HFF-Myc (cell line): ENCODE measurements around the gene TMEM243.
"Not testable (repeated sequence)": the region's sequence is repeated elsewhere in the genome, so short reads cannot be mapped to it uniquely, and the experiment has no call there.

ENCODE experiments used
- DNase-seq: peaks from one replicate; pipeline ENCODE4 v3.0.0-alpha.2; 2011; ENCODE audit warnings: low read depth; ENCODE audit errors: extremely low read depth
- H3K4me3 ChIP-seq: replicated peaks from 2 replicates; pipeline ENCODE4 v1.5.1; 2011; ENCODE audit warnings: low read depth, mild to moderate bottlenecking, control low read depth, low read length
- TF ChIP-seq, protein P1 (sequence below): IDR thresholded peaks from 2 replicates; pipeline ENCODE4 v1.5.1; 2012; ENCODE audit warnings: mild to moderate bottlenecking, low read depth, low read length, control low read depth; ENCODE audit errors: missing control alignments

The TMEM243 gene

DNA sequence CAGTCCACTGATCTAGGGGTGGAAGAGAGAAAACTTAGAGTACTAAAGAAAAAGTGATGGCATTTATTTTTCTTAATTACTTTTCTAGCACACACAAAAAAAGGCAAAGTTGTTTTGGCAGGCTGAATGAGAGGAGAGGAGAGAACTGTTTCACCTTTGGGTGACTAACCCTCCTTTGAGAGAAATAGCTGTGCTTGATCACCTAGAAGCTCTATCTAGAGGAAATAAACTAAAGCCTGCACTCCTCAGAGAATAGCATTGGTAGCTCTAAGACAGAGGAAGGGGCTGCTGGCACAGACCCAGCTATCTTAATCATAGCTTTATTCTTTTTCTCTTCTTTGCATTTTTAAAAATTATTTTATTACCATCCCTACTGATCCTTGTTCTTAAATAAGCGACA is 6.3 kb downstream of the TMEM243 start:
- no peak for DNase-seq
- TF ChIP-seq, protein P1, sequence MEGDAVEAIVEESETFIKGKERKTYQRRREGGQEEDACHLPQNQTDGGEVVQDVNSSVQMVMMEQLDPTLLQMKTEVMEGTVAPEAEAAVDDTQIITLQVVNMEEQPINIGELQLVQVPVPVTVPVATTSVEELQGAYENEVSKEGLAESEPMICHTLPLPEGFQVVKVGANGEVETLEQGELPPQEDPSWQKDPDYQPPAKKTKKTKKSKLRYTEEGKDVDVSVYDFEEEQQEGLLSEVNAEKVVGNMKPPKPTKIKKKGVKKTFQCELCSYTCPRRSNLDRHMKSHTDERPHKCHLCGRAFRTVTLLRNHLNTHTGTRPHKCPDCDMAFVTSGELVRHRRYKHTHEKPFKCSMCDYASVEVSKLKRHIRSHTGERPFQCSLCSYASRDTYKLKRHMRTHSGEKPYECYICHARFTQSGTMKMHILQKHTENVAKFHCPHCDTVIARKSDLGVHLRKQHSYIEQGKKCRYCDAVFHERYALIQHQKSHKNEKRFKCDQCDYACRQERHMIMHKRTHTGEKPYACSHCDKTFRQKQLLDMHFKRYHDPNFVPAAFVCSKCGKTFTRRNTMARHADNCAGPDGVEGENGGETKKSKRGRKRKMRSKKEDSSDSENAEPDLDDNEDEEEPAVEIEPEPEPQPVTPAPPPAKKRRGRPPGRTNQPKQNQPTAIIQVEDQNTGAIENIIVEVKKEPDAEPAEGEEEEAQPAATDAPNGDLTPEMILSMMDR: no peak
- H3K4me3 ChIP-seq: no peak overlapping the region

DNA sequence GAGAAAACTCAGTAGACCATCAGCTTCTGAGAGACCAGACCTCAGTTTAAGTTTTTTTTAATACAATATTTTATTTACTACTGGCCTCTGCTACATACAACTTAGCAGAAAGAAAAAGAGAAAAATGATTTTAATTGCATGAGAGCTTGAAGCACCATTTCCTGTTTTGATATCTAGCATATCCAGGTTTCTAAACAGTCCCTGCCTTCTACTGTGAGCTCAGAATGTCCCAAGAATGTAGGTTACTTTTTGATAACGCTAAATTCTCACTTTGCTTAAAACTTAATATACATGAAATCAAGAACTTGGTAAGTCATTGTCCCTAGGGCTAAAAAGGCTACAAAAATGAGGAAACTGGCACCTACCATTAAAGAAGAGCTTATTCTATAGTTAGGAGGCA is 7.0 kb downstream of the TMEM243 start:
- no peak overlapping the region for H3K4me3 ChIP-seq
- no peak for DNase-seq
- TF ChIP-seq, protein P1: no peak

DNA sequence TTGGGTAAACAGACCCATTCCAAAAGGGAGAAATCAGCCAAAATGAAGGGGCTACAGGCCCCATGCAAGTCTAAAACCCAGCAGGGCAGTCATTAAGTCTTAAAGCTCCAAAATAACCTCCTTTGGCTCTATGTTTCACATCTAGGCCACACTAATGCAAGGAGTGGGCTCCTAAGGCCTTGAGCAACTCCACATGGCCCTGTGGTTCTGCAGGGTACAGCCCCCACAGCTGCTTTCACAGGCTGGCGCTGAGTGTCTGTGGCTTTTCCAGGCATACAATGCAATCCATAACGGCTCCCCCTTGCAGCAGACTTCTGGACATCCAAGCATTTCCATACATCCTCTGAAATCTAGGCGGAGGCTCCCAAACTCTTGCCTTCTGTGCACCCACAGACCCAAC is 9.0 kb downstream of the TMEM243 start:
- DNase-seq: no peak
- H3K4me3 ChIP-seq: no peak overlapping the region
- TF ChIP-seq, protein P1: no peak

DNA sequence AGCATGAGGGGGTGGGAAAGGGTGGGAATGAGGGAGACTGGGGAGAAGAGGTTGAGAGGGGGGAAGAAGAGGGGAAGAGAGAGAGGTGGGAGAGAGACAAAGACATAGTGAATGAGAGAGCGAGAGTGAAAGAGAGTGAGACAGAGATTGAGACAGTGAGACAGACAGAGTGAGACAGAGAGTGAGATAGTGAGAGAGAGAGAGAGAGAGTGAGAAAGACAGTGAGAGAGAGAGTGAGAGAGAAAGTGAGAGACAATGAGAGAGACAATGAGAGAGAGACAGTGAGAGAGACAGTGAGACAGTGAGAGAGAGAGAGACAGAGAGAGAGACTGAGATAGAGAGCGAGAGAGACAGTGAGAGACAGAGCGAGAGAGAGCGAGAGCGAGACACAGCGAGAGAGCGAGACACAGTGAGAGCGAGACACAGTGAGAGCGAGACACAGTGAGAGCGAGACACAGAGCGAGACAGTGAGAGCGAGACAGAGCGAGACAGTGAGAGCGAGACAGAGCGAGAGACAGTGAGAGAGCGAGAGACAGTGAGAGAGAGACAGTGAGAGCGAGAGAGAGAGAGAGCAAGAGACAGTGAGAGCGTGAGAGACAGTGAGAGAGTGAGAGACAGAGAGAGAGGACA is 10.1 kb downstream of the TMEM243 start:
- no peak overlapping the region for H3K4me3 ChIP-seq
- no peak for DNase-seq
- TF ChIP-seq, protein P1: no peak

DNA sequence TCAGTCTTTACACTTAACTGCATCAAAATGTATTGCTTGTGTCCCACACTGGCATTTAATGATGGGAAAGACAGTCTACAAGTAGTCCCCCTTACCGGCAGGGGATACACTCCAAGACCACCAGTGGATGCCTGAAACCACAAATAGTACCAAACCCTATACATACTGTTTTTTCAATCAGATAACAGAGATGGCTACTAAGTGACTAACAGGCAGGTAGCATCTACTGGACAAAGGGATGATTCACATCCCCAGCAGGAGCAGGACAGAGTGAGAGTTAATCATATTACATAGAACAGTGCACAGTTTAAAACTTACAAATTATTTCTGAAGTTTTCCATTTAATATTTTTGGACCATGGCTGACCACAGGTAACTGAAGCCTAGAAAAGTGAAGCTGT is 13.2 kb downstream of the TMEM243 start:
- TF ChIP-seq, protein P1: no peak
- DNase-seq: no peak
- no peak overlapping the region for H3K4me3 ChIP-seq

DNA sequence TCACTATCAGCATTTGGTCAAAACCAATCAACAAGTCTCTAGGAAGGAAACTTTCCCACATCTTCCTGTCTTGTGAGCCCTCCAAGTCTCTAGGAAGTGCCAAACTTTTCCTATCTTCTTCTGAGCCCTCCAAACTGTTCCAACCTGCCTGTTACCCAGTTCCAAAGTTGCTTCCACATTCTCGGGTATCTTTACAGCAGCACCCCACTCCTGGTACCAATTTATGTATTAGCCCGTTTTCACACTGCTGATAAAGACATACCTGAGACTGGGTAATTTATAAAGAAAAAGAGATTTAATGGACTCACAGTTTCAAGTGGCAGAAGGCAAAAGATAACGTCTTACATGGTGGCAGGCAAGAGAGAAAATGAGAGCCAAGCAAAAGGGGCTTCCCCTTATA is 13.8 kb downstream of the TMEM243 start:
- DNase-seq, H3K4me3 ChIP-seq: not testable (repeated sequence)

DNA sequence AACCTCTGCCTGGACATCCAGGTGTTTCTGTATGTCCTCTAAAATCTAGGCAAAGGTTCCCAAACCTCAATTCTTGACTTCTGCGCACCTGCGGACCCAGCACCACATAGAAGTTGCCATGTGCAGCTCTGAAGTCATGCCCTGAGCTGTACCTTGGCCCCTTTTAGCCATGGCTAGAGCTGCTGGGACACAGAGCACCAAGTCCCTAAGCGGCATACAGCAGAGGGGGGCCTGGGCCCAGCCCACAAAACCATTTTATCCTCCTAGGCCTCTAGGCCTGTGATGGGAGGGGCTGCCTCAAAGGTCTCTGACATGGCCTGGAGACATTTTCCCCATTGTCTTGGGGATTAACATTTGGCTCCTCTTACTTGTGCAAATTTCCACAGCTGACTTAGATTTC is 14.6 kb downstream of the TMEM243 start:
- DNase-seq: no peak
- no peak overlapping the region for H3K4me3 ChIP-seq

DNA sequence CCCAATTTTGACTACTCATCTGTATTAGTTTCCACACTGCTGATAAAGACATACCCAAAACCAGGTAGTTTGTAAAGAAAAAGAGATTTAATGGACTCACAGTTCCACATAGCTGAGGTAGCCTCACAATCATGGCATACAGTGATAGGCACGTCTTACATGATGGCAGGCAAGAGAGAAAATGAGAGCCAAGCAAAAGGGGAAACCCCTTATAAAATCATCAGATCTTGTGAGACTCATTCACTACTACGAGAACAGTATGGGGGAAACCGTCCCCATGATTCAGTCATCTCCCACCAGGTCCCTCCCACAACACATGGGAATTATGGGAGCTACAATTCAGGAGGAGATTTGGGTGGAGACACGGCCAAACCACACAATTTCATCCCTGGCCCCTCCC is 15.6 kb downstream of the TMEM243 start:
- DNase-seq, H3K4me3 ChIP-seq: not testable (repeated sequence)

More for the DNA sequence above, 14.6 kb downstream of the TMEM243 start:
- TF ChIP-seq, protein P1: no peak
